DOHH2 (cell line): Measurements from ENCODE around the gene PCGF2.
A peak's percentile ranks its signal among the peaks of the same experiment; 100 is the strongest.

Source experiments
- EZH2phosphoT487 ChIP-seq: fragments of 200-600 bp; sonication (generic); IDR thresholded peaks from 2 replicates; pipeline ENCODE4 v1.6.1; 2017; ENCODE audit warnings: borderline replicate concordance, mild to moderate bottlenecking, antibody characterized with exemption, low read length, moderate library complexity, mixed read lengths
- TF ChIP-seq, protein P1 (sequence below): fragments of 200-600 bp; sonication (generic); IDR thresholded peaks from one replicate; pipeline ENCODE4 v1.5.1; 2014; ENCODE audit warnings: antibody characterized with exemption, mild to moderate bottlenecking, low read depth, low read length; ENCODE audit not compliant: poor library complexity, severe bottlenecking

GRCh38 chr17:38735161-38735997 is 12.8 kb downstream of the PCGF2 start:
- TF ChIP-seq, protein P1, sequence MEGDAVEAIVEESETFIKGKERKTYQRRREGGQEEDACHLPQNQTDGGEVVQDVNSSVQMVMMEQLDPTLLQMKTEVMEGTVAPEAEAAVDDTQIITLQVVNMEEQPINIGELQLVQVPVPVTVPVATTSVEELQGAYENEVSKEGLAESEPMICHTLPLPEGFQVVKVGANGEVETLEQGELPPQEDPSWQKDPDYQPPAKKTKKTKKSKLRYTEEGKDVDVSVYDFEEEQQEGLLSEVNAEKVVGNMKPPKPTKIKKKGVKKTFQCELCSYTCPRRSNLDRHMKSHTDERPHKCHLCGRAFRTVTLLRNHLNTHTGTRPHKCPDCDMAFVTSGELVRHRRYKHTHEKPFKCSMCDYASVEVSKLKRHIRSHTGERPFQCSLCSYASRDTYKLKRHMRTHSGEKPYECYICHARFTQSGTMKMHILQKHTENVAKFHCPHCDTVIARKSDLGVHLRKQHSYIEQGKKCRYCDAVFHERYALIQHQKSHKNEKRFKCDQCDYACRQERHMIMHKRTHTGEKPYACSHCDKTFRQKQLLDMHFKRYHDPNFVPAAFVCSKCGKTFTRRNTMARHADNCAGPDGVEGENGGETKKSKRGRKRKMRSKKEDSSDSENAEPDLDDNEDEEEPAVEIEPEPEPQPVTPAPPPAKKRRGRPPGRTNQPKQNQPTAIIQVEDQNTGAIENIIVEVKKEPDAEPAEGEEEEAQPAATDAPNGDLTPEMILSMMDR, result peak; percentile 92
- no peak for TF ChIP-seq EZH2phosphoT487
